Measurements from ENCODE around the gene MYBBP1A.
"Not testable (repeated sequence)": the region's sequence is repeated elsewhere in the genome, so short reads cannot be mapped to it uniquely, and the experiment has no call there.

The MYBBP1A gene

GRCh38 chr17:4595685-4596342 lies 40.6 kb upstream of the MYBBP1A start:
- not testable (repeated sequence) for H3K4me1 ChIP-seq (ENCODE audit: insufficient read depth, low read length); H3K27me3 ChIP-seq (ENCODE audit: control insufficient read depth in 1 of 2, insufficient read depth in 2 of 2, low read length in 2 of 2); H3K27ac ChIP-seq (ENCODE audit: low read depth, low read length); H3K36me3 ChIP-seq (ENCODE audit: insufficient read depth, low read length); H3K9ac ChIP-seq (ENCODE audit: low read length); H3K4me3 ChIP-seq (ENCODE audit: low read depth in 1 of 2, low read length in 2 of 2); H3K9me3 ChIP-seq (ENCODE audit: low read length)

DNA sequence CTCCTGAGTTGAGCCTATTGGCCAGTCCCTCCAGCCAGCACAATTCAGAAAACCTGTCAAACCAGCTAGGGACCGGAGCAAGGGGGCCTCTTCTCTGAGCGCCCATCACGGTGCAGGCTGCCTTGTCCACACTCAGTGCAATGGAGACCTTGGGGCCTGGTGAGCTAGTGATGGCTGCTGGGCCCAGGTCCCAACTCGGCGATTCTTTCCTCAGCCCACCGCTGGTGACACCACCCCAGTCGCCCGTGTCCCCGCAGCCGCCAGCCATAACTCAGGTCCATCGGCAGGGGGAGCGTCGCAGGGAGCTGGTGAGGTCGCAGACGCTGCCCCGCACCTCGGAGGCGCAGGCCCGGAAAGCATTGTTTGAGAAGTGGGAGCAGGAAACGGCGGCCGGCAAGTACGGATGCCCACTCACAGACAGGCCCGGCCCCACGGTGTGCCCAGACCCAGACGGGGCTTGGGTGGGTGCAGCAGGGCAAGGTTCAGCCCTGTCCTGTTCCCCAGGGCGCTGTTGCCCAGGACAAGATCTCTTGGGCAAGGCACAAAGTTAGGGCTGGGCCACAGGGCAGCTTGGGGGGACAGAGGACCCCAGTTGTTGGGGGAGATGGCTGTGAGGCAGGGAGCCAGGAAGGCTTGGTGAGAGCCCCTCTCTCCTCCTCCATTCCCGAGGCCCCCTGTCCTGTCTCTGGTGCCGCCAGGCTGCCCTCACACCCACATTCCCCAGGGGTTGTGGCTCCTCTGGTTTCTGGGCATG lies 39.9 kb upstream of the MYBBP1A start:
- no peak overlapping the region for H3K27ac ChIP-seq (ENCODE audit: low read depth, low read length)
- no peak overlapping the region for H3K4me3 ChIP-seq (ENCODE audit: low read depth in 1 of 2, low read length in 2 of 2)
- H3K9me3 ChIP-seq (ENCODE audit: low read length): no peaks in the 10 kb centered on the region
- H3K9ac ChIP-seq (ENCODE audit: low read length): no peak overlapping the region
- no peaks in the 10 kb centered on the region for H3K36me3 ChIP-seq (ENCODE audit: insufficient read depth, low read length)
- no peaks in the 10 kb centered on the region for H3K4me1 ChIP-seq (ENCODE audit: insufficient read depth, low read length)
- peaks cover 0 to 4% of the 10 kb centered on the region in 2 donors for H3K27me3 ChIP-seq (ENCODE audit: control insufficient read depth in 1 of 2, insufficient read depth in 2 of 2, low read length in 2 of 2)

GRCh38 chr17:4594406-4594805 lies 39.2 kb upstream of the MYBBP1A start:
- H3K9ac ChIP-seq (ENCODE audit: low read length): no peak overlapping the region
- no peaks in the 10 kb centered on the region for H3K4me1 ChIP-seq (ENCODE audit: insufficient read depth, low read length)
- H3K4me3 ChIP-seq (ENCODE audit: low read depth in 1 of 2, low read length in 2 of 2): no peak overlapping the region
- H3K9me3 ChIP-seq (ENCODE audit: low read length): no peaks in the 10 kb centered on the region
- no peaks in the 10 kb centered on the region for H3K36me3 ChIP-seq (ENCODE audit: insufficient read depth, low read length)
- H3K27ac ChIP-seq (ENCODE audit: low read depth, low read length): no peak overlapping the region
- peaks cover 0 to 4% of the 10 kb centered on the region in 2 donors for H3K27me3 ChIP-seq (ENCODE audit: control insufficient read depth in 1 of 2, insufficient read depth in 2 of 2, low read length in 2 of 2)

DNA sequence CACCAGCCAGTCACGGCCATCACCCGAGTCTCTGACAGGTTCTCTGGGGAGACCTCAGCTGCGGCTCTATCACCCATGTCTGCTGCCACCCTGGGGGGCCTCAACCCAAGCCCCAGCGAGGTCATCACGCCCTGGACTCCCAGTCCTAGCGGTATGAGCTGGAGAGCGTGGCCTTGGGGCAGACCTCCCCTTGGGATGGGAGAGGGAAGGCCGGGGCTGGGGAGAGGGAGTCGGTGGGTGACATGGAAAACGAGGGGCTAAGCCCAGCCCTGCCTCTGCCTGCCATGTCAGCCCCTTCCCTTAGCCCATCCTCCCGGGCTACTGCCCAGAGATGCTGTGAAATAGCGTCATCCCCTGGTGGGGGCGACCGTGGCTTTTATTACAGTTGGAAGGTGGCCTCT lies 37.8 kb upstream of the MYBBP1A start:
- Histone ChIP-seq H3K36me3 (ENCODE audit: insufficient read depth, low read length) (no peaks in the 10 kb centered on the region), H3K9ac (ENCODE audit: low read length) (no peak overlapping the region), H3K9me3 (ENCODE audit: low read length) (no peaks in the 10 kb centered on the region), H3K27ac (ENCODE audit: low read depth, low read length) (no peak overlapping the region), H3K27me3 (ENCODE audit: control insufficient read depth in 1 of 2, insufficient read depth in 2 of 2, low read length in 2 of 2) (peaks cover 0 to 4% of the 10 kb centered on the region in 2 donors), H3K4me1 (ENCODE audit: insufficient read depth, low read length) (no peaks in the 10 kb centered on the region), H3K4me3 (ENCODE audit: low read depth in 1 of 2, low read length in 2 of 2) (no peak overlapping the region)

- H3K4me1 ChIP-seq (ENCODE audit: insufficient read depth, low read length): no peaks in the 10 kb centered on the region
Observed at GRCh38 chr17:4592240-4593005, 37.2 kb upstream of the MYBBP1A start.

GRCh38 chr17:4591529-4591928 lies 36.3 kb upstream of the MYBBP1A start:
- Histone ChIP-seq H3K27ac (ENCODE audit: low read depth, low read length) (no peak overlapping the region), H3K9me3 (ENCODE audit: low read length) (no peaks in the 10 kb centered on the region), H3K4me3 (ENCODE audit: low read depth in 1 of 2, low read length in 2 of 2) (no peak overlapping the region), H3K9ac (ENCODE audit: low read length) (no peak overlapping the region), H3K4me1 (ENCODE audit: insufficient read depth, low read length) (no peaks in the 10 kb centered on the region), H3K36me3 (ENCODE audit: insufficient read depth, low read length) (no peaks in the 10 kb centered on the region), H3K27me3 (ENCODE audit: control insufficient read depth in 1 of 2, insufficient read depth in 2 of 2, low read length in 2 of 2) (peaks cover 0 to 1% of the 10 kb centered on the region in 2 donors)

More at GRCh38 chr17:4592240-4593005, 37.2 kb upstream of the MYBBP1A start:
- H3K4me3 ChIP-seq (ENCODE audit: low read depth in 1 of 2, low read length in 2 of 2): no peak overlapping the region
- no peak overlapping the region for H3K27ac ChIP-seq (ENCODE audit: low read depth, low read length)
- H3K27me3 ChIP-seq (ENCODE audit: control insufficient read depth in 1 of 2, insufficient read depth in 2 of 2, low read length in 2 of 2): peaks cover 0 to 4% of the 10 kb centered on the region in 2 donors
- H3K36me3 ChIP-seq (ENCODE audit: insufficient read depth, low read length): no peaks in the 10 kb centered on the region
- H3K9me3 ChIP-seq (ENCODE audit: low read length): no peaks in the 10 kb centered on the region
- H3K9ac ChIP-seq (ENCODE audit: low read length): no peak overlapping the region

DNA sequence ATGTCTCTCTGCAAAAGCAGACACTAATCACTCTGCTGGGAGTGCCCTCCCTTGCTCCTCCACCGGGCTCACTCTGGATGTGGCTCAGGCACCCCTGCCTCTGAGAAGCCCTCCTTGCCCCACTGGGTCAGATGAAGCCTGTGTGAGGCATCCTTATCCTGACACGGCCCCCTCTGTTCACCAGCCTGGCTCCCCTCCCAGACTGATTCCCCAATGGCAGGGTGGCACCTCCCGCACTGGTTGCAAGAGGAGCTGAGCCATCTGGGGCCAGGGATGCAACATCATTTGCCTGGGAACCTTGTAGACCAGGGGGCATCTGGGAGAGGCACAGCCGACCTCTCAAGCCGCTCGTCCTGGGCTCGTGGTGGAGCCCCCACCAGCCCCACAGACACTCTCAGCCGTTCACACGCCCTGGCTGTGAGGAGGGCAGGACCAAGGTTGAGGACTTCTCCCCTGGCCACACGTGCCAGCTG lies 35.8 kb upstream of the MYBBP1A start:
- Histone ChIP-seq H3K4me1 (ENCODE audit: insufficient read depth, low read length) (no peaks in the 10 kb centered on the region), H3K9me3 (ENCODE audit: low read length) (no peaks in the 10 kb centered on the region), H3K27me3 (ENCODE audit: control insufficient read depth in 1 of 2, insufficient read depth in 2 of 2, low read length in 2 of 2) (no peaks in the 10 kb centered on the region), H3K4me3 (ENCODE audit: low read depth in 1 of 2, low read length in 2 of 2) (no peak overlapping the region), H3K27ac (ENCODE audit: low read depth, low read length) (no peak overlapping the region), H3K9ac (ENCODE audit: low read length) (no peak overlapping the region), H3K36me3 (ENCODE audit: insufficient read depth, low read length) (no peaks in the 10 kb centered on the region)

GRCh38 chr17:4590042-4590441 lies 34.9 kb upstream of the MYBBP1A start:
- H3K9ac ChIP-seq (ENCODE audit: low read length); H3K36me3 ChIP-seq (ENCODE audit: insufficient read depth, low read length); H3K27ac ChIP-seq (ENCODE audit: low read depth, low read length); H3K9me3 ChIP-seq (ENCODE audit: low read length); H3K4me3 ChIP-seq (ENCODE audit: low read depth in 1 of 2, low read length in 2 of 2); H3K27me3 ChIP-seq (ENCODE audit: control insufficient read depth in 1 of 2, insufficient read depth in 2 of 2, low read length in 2 of 2); H3K4me1 ChIP-seq (ENCODE audit: insufficient read depth, low read length): not testable (repeated sequence)

GRCh38 chr17:4588898-4589625 lies 33.9 kb upstream of the MYBBP1A start:
- Histone ChIP-seq H3K36me3 (ENCODE audit: insufficient read depth, low read length) (no peaks in the 10 kb centered on the region), H3K9me3 (ENCODE audit: low read length) (no peaks in the 10 kb centered on the region), H3K9ac (ENCODE audit: low read length) (no peak overlapping the region), H3K4me3 (ENCODE audit: low read depth in 1 of 2, low read length in 2 of 2) (no peak overlapping the region), H3K27me3 (ENCODE audit: control insufficient read depth in 1 of 2, insufficient read depth in 2 of 2, low read length in 2 of 2) (peaks cover 8 to 17% of the 10 kb centered on the region in 2 donors), H3K27ac (ENCODE audit: low read depth, low read length) (no peak overlapping the region), H3K4me1 (ENCODE audit: insufficient read depth, low read length) (no peaks in the 10 kb centered on the region)

- H3K9ac ChIP-seq (ENCODE audit: low read length): no peak overlapping the region
- H3K4me3 ChIP-seq (ENCODE audit: low read depth in 1 of 2, low read length in 2 of 2): no peak overlapping the region
- no peaks in the 10 kb centered on the region for H3K36me3 ChIP-seq (ENCODE audit: insufficient read depth, low read length)
- peaks cover 11 to 24% of the 10 kb centered on the region in 2 donors for H3K27me3 ChIP-seq (ENCODE audit: control insufficient read depth in 1 of 2, insufficient read depth in 2 of 2, low read length in 2 of 2)
- no peak overlapping the region for H3K27ac ChIP-seq (ENCODE audit: low read depth, low read length)
- no peaks in the 10 kb centered on the region for H3K9me3 ChIP-seq (ENCODE audit: low read length)
- H3K4me1 ChIP-seq (ENCODE audit: insufficient read depth, low read length): no peaks in the 10 kb centered on the region
Observed at GRCh38 chr17:4588391-4588790, 33.2 kb upstream of the MYBBP1A start.

DNA sequence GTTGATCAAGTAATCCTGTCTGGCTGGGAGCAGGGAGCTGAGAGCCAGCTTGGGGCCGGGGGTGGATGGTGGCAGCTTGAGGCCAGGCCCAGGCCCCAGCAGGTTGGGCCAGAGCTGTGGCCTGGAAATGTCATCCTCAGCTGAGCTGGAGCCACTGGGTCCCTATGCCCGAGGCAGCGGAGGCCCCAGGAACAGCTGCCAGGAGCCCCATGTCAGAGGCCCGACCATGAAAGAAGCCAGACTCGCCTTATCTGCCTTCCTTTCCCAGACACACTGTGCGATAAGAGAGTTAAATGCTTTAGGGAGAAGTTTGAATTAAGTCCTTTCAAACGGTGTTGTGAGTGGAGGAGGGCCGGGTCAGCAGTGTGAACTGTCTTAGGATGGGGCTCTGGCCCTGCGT lies 32.6 kb upstream of the MYBBP1A start:
- no peaks in the 10 kb centered on the region for H3K9me3 ChIP-seq (ENCODE audit: low read length)
- H3K9ac ChIP-seq (ENCODE audit: low read length): no peak overlapping the region
- H3K27ac ChIP-seq (ENCODE audit: low read depth, low read length): no peak overlapping the region
- peaks cover 11 to 28% of the 10 kb centered on the region in 2 donors for H3K27me3 ChIP-seq (ENCODE audit: control insufficient read depth in 1 of 2, insufficient read depth in 2 of 2, low read length in 2 of 2)
- H3K4me3 ChIP-seq (ENCODE audit: low read depth in 1 of 2, low read length in 2 of 2): no peak overlapping the region
- no peaks in the 10 kb centered on the region for H3K4me1 ChIP-seq (ENCODE audit: insufficient read depth, low read length)
- H3K36me3 ChIP-seq (ENCODE audit: insufficient read depth, low read length): no peaks in the 10 kb centered on the region
